M059J (cell line): Measurements from ENCODE around the gene CELF6. TPM values are rescaled to one million over a fixed set of nuclear protein-coding genes. Genes with fewer than 3 reads are reported as not detected.

Source experiments
- DNase-seq: peaks from one replicate; pipeline ENCODE4 v3.0.0-alpha.2; 2012; ENCODE audit warnings: low read depth
- total RNA-seq: library from RNA; depleted of rRNA; stranded (reverse); fragments of >200 nt; shearing (Covaris generic); gene quantifications from 2 replicates; pipeline ENCODE4 v1.2.3, GENCODE V29; 2014; rRNA removed

The CELF6 gene
- total RNA-seq = not detected in 2 replicates

- peak; percentile 76 for DNase-seq
Observed at GRCh38 chr15:72319985-72320671, at the start of gene CELF6. Gene CELF6, minus strand, starts transcription at chr15:72320157. Its CDS starts 283 bp downstream, at chr15:72319874.

- no peak for DNase-seq
Observed at GRCh38 chr15:72368899-72369298, 48.9 kb upstream of the CELF6 start.

- DNase-seq = no peak
Observed at GRCh38 chr15:72368325-72368724, 48.4 kb upstream of the CELF6 start.

GRCh38 chr15:72365844-72366243 is 45.9 kb upstream of the CELF6 start:
- no peak for DNase-seq

GRCh38 chr15:72361176-72361575 is 41.2 kb upstream of the CELF6 start:
- no peak for DNase-seq

GRCh38 chr15:72358650-72359171 is 38.8 kb upstream of the CELF6 start:
- DNase-seq = peak; percentile 65

- DNase-seq = no peak
Observed at GRCh38 chr15:72358121-72358520, 38.2 kb upstream of the CELF6 start.

GRCh38 chr15:72354496-72354895 is 34.5 kb upstream of the CELF6 start:
- no peak for DNase-seq

- DNase-seq = peak; percentile 49
Observed at GRCh38 chr15:72353266-72353665, 33.3 kb upstream of the CELF6 start.

GRCh38 chr15:72345806-72346205 is 25.8 kb upstream of the CELF6 start:
- DNase-seq = no peak

- DNase-seq = no peak
Observed at GRCh38 chr15:72345280-72345679, 25.3 kb upstream of the CELF6 start.

GRCh38 chr15:72344602-72345001 is 24.6 kb upstream of the CELF6 start:
- DNase-seq = no peak

GRCh38 chr15:72342385-72342784 is 22.4 kb upstream of the CELF6 start:
- peak; percentile 14 for DNase-seq

GRCh38 chr15:72341361-72341760 is 21.4 kb upstream of the CELF6 start:
- peak; percentile 8 for DNase-seq

- DNase-seq = peak; percentile 14
Observed at GRCh38 chr15:72340366-72340765, 20.4 kb upstream of the CELF6 start.

- peak; percentile 77 for DNase-seq
Observed at GRCh38 chr15:72339777-72340177, 19.8 kb upstream of the CELF6 start.

GRCh38 chr15:72338617-72339321 is 18.8 kb upstream of the CELF6 start:
- no peak for DNase-seq

- DNase-seq = no peak
Observed at GRCh38 chr15:72338148-72338547, 18.2 kb upstream of the CELF6 start.

GRCh38 chr15:72334842-72335241 is 14.9 kb upstream of the CELF6 start:
- no peak for DNase-seq

- no peak for DNase-seq
Observed at GRCh38 chr15:72331021-72331420, 11.1 kb upstream of the CELF6 start.

- DNase-seq = no peak
Observed at GRCh38 chr15:72323752-72324151, 3.8 kb upstream of the CELF6 start.

- peak; percentile 55 for DNase-seq
Observed at GRCh38 chr15:72319360-72319984, 485 bp downstream of the CELF6 start.
